Neural progenitor cell (in vitro differentiated cells): ENCODE data around the gene ZNF891. TPM values are rescaled to one million over a fixed set of nuclear protein-coding genes. Genes with fewer than 3 reads are reported as not detected.

Experiments used
- DNase-seq: peaks from one replicate; pipeline ENCODE4 v3.0.0-alpha.2; 2016; ENCODE audit warnings: low spot score
- H2AFZ ChIP-seq: fragments of 200-600 bp; sonication (generic); replicated peaks from 2 replicates; pipeline ENCODE4 v1.6.1; 2016; ENCODE audit warnings: antibody characterized with exemption
- H3F3A ChIP-seq: fragments of 200-600 bp; sonication (generic); 2 replicates; pipeline ENCODE4 v1.6.1; 2016; ENCODE audit warnings: antibody characterized with exemption, low read depth
- H3K27ac ChIP-seq: fragments of 200-600 bp; sonication (generic); 2 replicates; pipeline ENCODE4 v1.5.1; 2016; ENCODE audit warnings: mild to moderate bottlenecking
- H3K27me3 ChIP-seq: fragments of 200-600 bp; sonication (generic); 2 replicates; pipeline ENCODE4 v1.6.1; 2016; ENCODE audit warnings: mild to moderate bottlenecking, moderate library complexity
- H3K36me3 ChIP-seq: fragments of 200-600 bp; sonication (generic); 2 replicates; pipeline ENCODE4 v1.5.1; 2016
- H3K4me1 ChIP-seq: fragments of 200-600 bp; sonication (generic); 2 replicates; pipeline ENCODE4 v1.6.1; 2016; ENCODE audit warnings: mixed run types
- H3K4me2 ChIP-seq: fragments of 200-600 bp; sonication (generic); 2 replicates; pipeline ENCODE4 v1.6.1; 2016
- H3K4me3 ChIP-seq: fragments of 200-600 bp; sonication (generic); 2 replicates; pipeline ENCODE4 v1.5.1; 2016
- H3K79me2 ChIP-seq: fragments of 200-600 bp; sonication (generic); 2 replicates; pipeline ENCODE4 v1.6.1; 2016; ENCODE audit warnings: low read depth
- H3K9ac ChIP-seq: fragments of 200-600 bp; sonication (generic); 2 replicates; pipeline ENCODE4 v1.6.1; 2016
- H3K9me3 ChIP-seq: fragments of 200-600 bp; sonication (generic); 2 replicates; pipeline ENCODE4 v1.5.1; 2016; ENCODE audit warnings: low read depth
- H4K20me1 ChIP-seq: fragments of 200-600 bp; sonication (generic); 2 replicates; pipeline ENCODE4 v1.6.1; 2016; ENCODE audit warnings: low read depth
- H3K27ac Mint-ChIP-seq: 3 replicates; pipeline ENCODE4 v1.8.0; 2021; ENCODE audit warnings: mixed read lengths
- H3K27me3 Mint-ChIP-seq: 2 replicates; pipeline ENCODE4 v1.8.0; 2022; ENCODE audit warnings: low read depth, mild to moderate bottlenecking, inconsistent platforms, moderate library complexity, mixed read lengths; ENCODE audit not compliant: insufficient read depth
- H3K36me3 Mint-ChIP-seq: 3 replicates; pipeline ENCODE4 v1.8.0; 2021; ENCODE audit warnings: mixed read lengths
- H3K4me1 Mint-ChIP-seq: 3 replicates; pipeline ENCODE4 v1.8.0; 2021; ENCODE audit warnings: mixed read lengths
- H3K4me3 Mint-ChIP-seq: 3 replicates; pipeline ENCODE4 v1.8.0; 2021; ENCODE audit warnings: mild to moderate bottlenecking, moderate library complexity, mixed read lengths
- H3K9me3 Mint-ChIP-seq: 3 replicates; pipeline ENCODE4 v1.8.0; 2020; ENCODE audit warnings: mixed read lengths
- CTCF ChIP-seq: fragments of 200-600 bp; sonication (generic); IDR thresholded peaks from 2 replicates; pipeline ENCODE4 v1.5.1; 2017; ENCODE audit warnings: antibody characterized with exemption, mild to moderate bottlenecking
- EZH2 ChIP-seq: fragments of 200-600 bp; sonication (generic); IDR thresholded peaks from 2 replicates; pipeline ENCODE4 v1.6.1; 2017; ENCODE audit warnings: antibody characterized with exemption, mild to moderate bottlenecking, moderate library complexity
- EZH2phosphoT487 ChIP-seq: fragments of 200-600 bp; sonication (generic); IDR thresholded peaks from 2 replicates; pipeline ENCODE4 v1.6.1; 2017; ENCODE audit warnings: antibody characterized with exemption
- total RNA-seq: library from RNA; depleted of rRNA; stranded (reverse); fragments of >200 nt; gene quantifications from 2 replicates; pipeline ENCODE4 v1.2.3, GENCODE V29; 2015; ENCODE audit warnings: low replicate concordance

Gene ZNF891
- total RNA-seq, 1 donor from 2014 or later: 7.2 TPM

GRCh38 chr12:133124674-133125073 is 5.4 kb downstream of the ZNF891 start:
- no peaks in the 10 kb centered on the region for H3K4me1 Mint-ChIP-seq
- peaks cover 10% of the 10 kb centered on the region for H3K27me3 Mint-ChIP-seq
- Histone ChIP-seq H3K27ac (no peak overlapping the region), H3F3A (peaks cover 8% of the 10 kb centered on the region), H3K4me3 (no peak overlapping the region), H4K20me1 (no peaks in the 10 kb centered on the region), H3K27me3 (no peaks in the 10 kb centered on the region), H3K79me2 (peaks cover 74% of the 10 kb centered on the region), H3K9me3 (peaks cover 90% of the 10 kb centered on the region), H2AFZ (no peak overlapping the region), H3K9ac (no peak overlapping the region), H3K4me2 (no peak overlapping the region), H3K4me1 (no peaks in the 10 kb centered on the region), H3K36me3 (peaks cover 80% of the 10 kb centered on the region)
- no peak overlapping the region for H3K27ac Mint-ChIP-seq
- no peak overlapping the region for H3K4me3 Mint-ChIP-seq
- no peak for TF ChIP-seq CTCF
- no peak for TF ChIP-seq EZH2phosphoT487
- TF ChIP-seq EZH2: no peak
- no peak for DNase-seq
- peaks cover 74% of the 10 kb centered on the region for H3K36me3 Mint-ChIP-seq
- peaks cover 86% of the 10 kb centered on the region for H3K9me3 Mint-ChIP-seq

GRCh38 chr12:133120385-133121191 is 9.5 kb downstream of the ZNF891 start:
- Mint-ChIP-seq H3K4me1 (no peaks in the 10 kb centered on the region), H3K36me3 (peaks cover 81% of the 10 kb centered on the region), H3K9me3 (peaks cover 88% of the 10 kb centered on the region), H3K27me3 (peaks cover 2% of the 10 kb centered on the region), H3K4me3 (no peak overlapping the region), H3K27ac (no peak overlapping the region)
- no peak overlapping the region for H3K4me2 ChIP-seq
- H2AFZ ChIP-seq: no peak overlapping the region
- H3F3A ChIP-seq: peaks cover 5% of the 10 kb centered on the region
- no peak overlapping the region for H3K27ac ChIP-seq
- peaks cover 34% of the 10 kb centered on the region for H3K79me2 ChIP-seq
- H3K27me3 ChIP-seq: no peaks in the 10 kb centered on the region
- no peaks in the 10 kb centered on the region for H4K20me1 ChIP-seq
- peaks cover 86% of the 10 kb centered on the region for H3K9me3 ChIP-seq
- H3K36me3 ChIP-seq: peaks cover 71% of the 10 kb centered on the region
- no peak overlapping the region for H3K9ac ChIP-seq
- no peaks in the 10 kb centered on the region for H3K4me1 ChIP-seq
- DNase-seq: no peak
- TF ChIP-seq EZH2phosphoT487 (no peak), CTCF (no peak), EZH2 (no peak)
- no peak overlapping the region for H3K4me3 ChIP-seq

- Mint-ChIP-seq H3K27ac (no peak overlapping the region), H3K4me3 (no peak overlapping the region), H3K4me1 (no peaks in the 10 kb centered on the region), H3K36me3 (peaks cover 78% of the 10 kb centered on the region), H3K27me3 (peaks cover 5% of the 10 kb centered on the region), H3K9me3 (peaks cover 93% of the 10 kb centered on the region)
- no peak overlapping the region for H3K4me3 ChIP-seq
- no peak for DNase-seq
- H3K27ac ChIP-seq: no peak overlapping the region
- H2AFZ ChIP-seq: no peak overlapping the region
- H3K9ac ChIP-seq: no peak overlapping the region
- H3K9me3 ChIP-seq: peaks cover 86% of the 10 kb centered on the region
- no peak for TF ChIP-seq CTCF
- no peak for TF ChIP-seq EZH2phosphoT487
- TF ChIP-seq EZH2: no peak
- no peak overlapping the region for H3K4me2 ChIP-seq
- no peaks in the 10 kb centered on the region for H3K27me3 ChIP-seq
- H3F3A ChIP-seq: peaks cover 28% of the 10 kb centered on the region
- no peaks in the 10 kb centered on the region for H3K4me1 ChIP-seq
- H3K79me2 ChIP-seq: no peaks in the 10 kb centered on the region
- H3K36me3 ChIP-seq: peaks cover 82% of the 10 kb centered on the region
- H4K20me1 ChIP-seq: no peaks in the 10 kb centered on the region
Measured at GRCh38 chr12:133108150-133108549, 21.9 kb downstream of the ZNF891 start.
